ENCODE results near the gene CFAP251.

DNA sequence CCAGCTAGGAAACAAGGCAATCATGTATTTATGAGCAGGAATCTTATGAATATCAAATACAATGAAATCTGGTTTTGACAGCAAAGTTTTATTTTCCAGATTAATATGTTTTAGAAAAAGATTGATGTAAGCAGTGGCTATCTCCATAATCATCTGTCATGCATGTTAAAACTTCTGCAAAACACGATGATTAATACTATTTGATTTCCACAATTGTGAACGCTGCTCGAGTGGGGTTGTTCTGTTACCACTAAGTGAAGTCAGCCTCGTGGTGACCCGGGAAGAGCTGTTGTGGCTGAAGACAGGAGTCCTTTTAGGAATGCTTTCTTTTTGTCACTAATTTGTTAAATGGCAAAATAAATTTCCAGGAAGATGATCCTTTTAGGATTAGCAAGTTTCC is 9.4 kb downstream of the CFAP251 start:
- TF ChIP-seq ZNF274 (IDR thresholded peaks at IDR 0.05; ENCODE audit: low read depth, low read length) (no peak), YY1 (IDR thresholded peaks at IDR 0.05; ENCODE audit: insufficient read depth, insufficient read length) (no peak)
